SHP77 (cell line): ENCODE data around the gene ERICH2.
"Not testable (repeated sequence)": the region's sequence is repeated elsewhere in the genome, so short reads cannot be mapped to it uniquely, and the experiment has no call there.

ENCODE experiments used
- DNase-seq, 2 experiments: peaks; one replicate each; lab custom pipeline; 2025; lab: John Stamatoyannopoulos, UW

Gene ERICH2, protein sequence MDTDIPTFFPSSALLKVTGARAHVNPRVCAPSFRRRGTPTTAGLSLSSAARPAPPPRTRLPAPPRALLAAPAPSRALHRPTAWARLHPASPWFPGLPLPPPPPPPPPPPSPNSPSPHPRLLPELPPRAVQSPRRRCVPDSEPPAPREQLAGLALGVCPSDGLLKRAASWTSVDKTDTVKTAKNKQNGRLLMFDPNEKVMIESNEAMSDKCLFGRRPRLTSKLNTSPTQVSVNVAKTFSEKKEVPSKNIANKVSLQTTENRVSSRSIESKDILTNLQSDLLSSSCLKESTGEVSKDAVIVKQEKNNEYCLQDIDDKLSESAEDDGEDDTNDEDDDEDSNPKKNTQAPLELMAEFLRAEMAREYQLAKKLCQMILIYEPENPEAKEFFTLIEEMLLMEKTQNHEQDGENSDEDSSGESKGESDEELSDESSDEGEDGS

DNA sequence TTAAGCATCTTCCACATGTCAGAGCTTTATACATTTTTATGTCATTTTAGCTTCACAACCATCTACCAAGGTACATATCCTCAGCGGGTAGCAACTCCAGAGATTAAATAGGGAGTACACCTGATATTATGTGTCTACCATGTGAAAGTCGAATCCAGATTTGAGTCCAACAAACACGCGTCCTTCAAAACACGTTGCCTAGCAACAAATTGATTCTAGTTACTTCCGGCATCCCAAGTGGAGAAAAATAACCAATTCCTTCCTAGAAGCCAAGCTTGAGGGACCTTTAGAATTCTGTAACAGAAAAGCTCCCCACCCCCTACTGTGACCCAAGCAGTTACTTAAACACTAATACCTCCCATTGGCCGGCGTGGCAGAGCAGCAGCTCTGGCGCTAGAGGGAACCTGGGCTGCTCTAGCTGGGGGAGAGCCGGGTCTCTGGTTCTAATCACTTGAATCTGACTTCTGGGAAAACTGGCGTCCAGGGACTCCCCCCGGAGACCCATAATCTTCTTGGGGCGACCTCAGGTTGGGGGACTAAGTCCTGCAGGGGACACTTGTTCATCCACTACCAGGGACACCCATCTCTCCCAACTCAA, at the start of gene ERICH2:
ERICH2 (plus strand) TSS at position 371 of the 598 bp plus-strand sequence. CDS start 304 bp downstream, outside the sequence.
- peak in 1 of 2 experiments; percentile 33 for DNase-seq

DNA sequence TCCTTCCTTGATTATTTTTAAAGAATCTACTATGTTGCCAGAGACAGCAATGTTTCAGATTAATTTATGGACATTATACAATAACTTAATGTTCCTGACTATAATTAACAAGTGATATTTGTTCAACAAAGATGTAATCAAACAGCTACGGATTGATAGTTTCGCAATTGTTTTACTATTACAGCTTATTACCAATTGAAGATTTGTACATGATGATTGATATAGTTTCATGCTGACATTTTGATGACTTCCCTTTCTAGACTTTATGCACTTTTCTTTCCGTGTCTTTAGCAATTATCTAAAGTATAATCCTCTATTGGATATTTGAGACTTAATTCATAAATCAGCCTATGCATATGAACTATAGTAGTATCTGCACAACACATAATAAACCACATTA, 48.5 kb upstream of the ERICH2 start:
- no peak for DNase-seq

DNA sequence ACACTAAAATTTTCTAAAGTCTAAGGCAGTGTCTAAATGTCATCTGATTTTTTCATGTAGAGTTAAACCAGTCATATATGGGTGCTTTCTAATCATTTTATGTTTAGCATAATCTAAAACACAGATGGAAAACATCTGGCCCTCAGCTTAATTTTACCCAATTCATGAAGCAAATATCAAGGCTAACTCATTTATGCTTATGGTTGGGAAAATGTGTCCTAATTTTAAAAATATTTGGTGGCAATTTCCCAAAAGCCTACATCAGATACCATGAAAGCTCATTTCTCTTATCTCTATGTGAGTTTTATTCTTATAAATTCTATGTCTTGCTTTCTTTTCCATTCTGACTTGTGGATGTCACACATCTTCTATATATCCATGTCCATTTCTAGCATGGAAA, 47.9 kb upstream of the ERICH2 start:
- no peak for DNase-seq

- no peak for DNase-seq
These were observed 46.7 kb upstream of the ERICH2 start for GRCh38 chr2:170723446-170723958.

- DNase-seq: no peak
These were observed 36.2 kb upstream of the ERICH2 start for GRCh38 chr2:170733798-170734600.

- not testable (repeated sequence) for DNase-seq
These were observed 35.6 kb upstream of the ERICH2 start for GRCh38 chr2:170734601-170735000.

DNA sequence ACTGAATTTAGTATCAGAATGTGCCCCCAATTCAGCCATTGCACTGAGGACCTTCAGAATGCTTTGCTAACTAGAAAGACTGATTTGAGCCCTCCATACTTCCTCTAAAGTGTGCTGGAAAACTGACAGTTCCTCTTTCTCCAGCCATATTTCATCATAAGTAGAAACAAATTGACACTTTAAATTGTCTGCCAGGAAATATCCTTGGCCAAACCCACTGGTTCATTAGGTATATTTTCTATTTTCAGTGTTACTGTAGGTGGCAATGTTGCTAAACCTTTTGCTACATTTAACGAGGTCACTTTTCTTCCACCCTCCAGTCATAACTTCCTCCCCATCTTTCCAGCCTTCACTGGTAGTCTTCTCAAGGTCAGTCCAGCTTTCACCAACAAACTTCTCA, 33.5 kb upstream of the ERICH2 start:
- no peak for DNase-seq

DNA sequence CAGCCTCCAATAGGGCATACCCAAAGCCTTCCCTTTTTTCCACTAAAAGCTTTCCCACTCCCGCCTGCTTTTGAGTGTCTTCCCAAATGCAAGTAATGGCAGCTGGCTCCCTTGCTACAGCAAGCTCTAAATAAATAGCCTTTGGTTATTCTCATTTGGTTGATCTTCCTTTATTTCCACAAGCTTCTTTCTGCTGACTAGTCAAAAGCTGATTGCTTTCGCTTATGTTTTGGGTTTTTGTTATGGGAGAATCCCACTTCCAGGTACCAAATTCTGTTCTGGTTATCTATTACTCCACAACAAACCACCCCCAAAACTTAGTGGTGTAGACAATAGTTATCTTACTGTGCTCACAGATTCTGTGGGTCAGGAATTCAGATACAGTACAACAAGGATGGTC, 32.8 kb upstream of the ERICH2 start:
- no peak for DNase-seq

DNA sequence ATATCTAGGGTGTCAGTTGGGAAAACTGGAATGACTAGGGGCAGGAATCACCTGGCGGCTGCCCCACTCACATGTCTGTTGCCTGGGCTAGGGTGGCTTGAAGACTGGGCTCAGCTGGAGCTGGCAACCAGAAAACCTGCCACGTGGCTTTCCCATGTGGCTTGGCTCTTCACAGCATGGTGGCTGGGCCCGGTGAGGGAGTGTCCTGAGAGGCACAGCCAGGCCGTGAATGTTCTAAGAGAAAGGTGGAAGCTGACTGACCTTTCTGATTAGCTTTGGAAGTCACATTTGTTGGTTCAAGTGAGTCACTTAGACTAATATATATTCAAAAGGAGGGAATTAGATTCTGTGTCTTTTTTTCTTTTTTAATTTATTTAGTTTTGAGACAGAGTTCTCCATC, 32.4 kb upstream of the ERICH2 start:
- DNase-seq: no peak

DNA sequence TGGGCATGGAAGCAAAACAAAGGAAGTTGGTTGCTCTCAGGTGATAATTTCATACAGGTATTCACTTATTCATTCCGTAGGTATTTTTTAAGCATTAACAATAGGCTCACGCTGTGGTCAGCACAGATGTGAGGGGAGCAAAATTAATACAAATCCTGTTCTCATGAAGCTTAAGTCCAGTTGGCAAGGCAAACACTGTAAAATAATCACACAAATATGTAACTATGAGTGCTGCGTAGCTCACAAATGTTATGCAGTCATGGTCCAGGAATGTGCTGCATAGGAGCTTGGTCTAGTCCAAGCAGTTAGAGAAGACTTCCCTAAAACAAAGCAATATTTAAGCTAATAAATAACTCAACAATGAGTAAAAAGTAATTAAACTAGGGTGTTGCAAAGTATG, 31.1 kb upstream of the ERICH2 start:
- DNase-seq: no peak

DNA sequence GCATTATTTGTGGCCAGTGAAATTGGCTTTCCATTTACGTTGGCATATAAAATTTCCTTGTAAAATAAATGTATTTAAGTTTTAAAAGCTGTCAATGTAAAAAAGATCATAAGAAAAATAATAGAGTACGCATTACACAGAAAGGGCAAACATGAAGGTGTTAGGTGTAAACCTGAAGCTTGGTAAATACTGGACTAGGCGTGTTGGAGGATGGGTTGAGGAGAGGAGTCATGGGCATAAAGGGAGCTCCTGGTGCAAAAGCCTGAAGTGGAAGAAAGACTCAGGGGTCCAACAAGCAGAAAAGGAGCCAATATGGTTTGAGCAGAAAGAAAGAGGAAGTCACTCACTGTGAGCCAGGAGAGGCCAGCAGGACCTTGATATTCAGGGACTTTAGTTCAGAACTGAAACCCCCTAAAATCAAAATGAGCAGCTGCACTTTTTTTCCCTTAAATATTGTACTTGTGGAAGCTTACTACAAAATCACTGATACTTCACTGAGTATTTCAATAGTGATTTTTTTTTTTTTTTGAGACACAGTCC, 30.6 kb upstream of the ERICH2 start:
- DNase-seq: no peak

DNA sequence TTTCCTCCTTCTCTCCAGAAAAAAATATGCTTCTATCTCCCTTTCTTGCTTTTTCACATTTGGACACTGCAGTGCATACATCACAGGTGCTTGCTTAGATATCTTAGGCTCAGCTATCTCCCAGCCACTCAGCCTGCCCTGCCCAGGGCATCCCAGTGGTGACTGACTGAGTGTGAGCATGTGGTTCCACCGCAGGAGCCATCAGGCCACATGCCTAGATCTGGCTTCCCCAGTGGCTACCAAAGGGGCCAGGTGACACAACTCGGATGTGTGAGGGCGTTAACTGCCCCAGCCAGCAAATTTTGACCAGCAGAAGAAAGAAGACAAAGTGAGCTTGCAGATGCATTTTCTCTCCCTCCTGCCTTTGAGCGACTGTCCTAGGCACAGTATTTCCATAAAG, 29.5 kb upstream of the ERICH2 start:
- DNase-seq: no peak

DNA sequence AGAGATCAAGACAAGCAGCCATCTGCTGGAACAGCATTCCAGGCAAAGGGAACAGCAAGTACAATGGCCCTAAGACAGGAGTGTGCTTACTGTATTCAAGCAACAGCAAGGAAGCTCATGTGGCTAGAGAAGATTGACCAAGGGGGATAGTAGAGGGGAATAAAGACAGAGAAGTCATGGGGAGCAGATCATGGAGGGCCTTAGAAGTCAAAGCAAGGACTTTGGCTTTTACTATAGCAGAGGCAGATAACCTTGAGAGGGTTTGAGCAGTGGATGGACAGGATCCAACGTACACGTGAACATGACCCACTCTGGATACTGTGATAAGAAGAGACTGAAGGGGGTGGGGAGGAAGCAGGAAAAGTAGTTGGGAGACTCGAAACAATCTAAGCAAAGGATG, 28.2 kb upstream of the ERICH2 start:
- no peak for DNase-seq

DNA sequence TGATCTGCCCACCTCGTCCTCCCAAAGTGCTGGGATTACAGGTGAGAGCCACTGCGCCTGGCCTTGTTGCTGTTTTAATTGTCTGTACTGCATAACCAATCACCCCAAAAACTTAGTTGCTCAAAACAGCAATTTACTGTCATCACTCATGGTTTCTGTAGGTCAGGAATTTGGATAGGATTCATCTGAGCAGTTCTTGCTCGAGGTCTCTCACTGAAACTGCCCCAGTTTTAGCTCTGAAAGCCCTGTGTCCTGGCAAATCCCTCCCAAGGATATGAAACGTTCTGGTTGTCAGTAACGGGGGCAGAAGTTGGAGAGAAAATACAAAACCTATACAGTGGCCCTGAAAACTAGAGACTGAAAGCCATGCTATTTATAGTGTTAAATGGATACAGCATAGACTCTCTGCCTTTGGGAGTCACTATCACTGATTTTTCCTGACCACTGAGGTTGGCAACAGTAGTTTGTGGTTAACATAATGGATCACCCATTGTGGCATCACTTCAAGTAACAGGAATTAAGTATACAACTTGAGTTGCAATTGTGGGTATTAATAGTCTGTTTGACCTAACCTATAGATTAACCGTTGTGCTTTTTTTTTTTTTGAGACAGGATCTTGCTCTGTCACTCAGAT, 27.2 kb upstream of the ERICH2 start:
- no peak for DNase-seq

- no peak for DNase-seq
These were observed 26.5 kb upstream of the ERICH2 start for GRCh38 chr2:170743530-170744239.

- no peak for DNase-seq
These were observed 25.8 kb upstream of the ERICH2 start for GRCh38 chr2:170744248-170745002.

DNA sequence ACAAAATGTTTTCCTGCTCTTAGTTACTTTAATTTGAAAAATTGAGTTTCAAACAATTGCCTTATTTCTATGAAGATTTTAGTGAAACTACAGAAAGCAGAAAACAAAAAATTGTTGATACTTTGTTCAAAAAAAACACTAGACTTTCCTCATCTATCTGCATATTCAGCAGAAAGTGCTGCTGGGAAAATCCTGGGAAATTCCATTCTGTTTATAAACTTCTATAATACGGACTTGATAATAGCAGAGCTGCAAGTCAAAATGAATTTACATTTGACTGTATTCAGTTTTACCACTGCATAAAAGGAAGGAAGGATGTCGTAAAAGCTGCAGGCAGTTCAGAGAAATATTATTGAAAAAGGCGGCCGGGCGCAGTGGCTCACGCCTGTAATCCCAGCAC, 24.9 kb upstream of the ERICH2 start:
- no peak for DNase-seq

GRCh38 chr2:170747921-170748320, 22.3 kb upstream of the ERICH2 start:
- DNase-seq: no peak

DNA sequence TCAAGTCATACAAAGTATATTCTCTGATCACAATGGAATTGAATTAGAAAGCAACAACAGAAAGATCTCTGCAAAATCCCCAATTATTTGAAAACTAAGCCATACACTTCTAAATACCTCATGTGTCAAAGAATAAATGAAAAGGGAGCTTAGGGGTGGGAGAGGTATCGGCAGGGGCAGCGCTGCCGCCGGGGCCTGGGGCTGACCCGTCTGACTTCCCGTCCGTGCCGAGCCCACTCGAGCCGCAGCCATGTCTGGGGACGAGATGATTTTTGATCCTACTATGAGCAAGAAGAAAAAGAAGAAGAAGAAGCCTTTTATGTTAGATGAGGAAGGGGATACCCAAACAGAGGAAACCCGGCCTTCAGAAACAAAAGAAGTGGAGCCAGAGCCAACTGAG, 18.6 kb upstream of the ERICH2 start:
- DNase-seq: not testable (repeated sequence)

- no peak for DNase-seq
These were observed 8.6 kb upstream of the ERICH2 start for GRCh38 chr2:170761572-170761971.
